K562 treated with DMSO at 1 percent for 4 hours (cell line): Measurements from ENCODE around the gene F5. TPM values are rescaled to one million over a fixed set of nuclear protein-coding genes. Genes with fewer than 3 reads are reported as not detected.

Experiments
- total RNA-seq: library from RNA; unstranded; fragments of 300-600 nt; gene quantifications from 2 replicates; pipeline ENCODE4 v1.2.3, GENCODE V29; 2022; ENCODE audit not compliant: insufficient read depth

Gene F5
- not detected in 2 replicates for total RNA-seq

DNA sequence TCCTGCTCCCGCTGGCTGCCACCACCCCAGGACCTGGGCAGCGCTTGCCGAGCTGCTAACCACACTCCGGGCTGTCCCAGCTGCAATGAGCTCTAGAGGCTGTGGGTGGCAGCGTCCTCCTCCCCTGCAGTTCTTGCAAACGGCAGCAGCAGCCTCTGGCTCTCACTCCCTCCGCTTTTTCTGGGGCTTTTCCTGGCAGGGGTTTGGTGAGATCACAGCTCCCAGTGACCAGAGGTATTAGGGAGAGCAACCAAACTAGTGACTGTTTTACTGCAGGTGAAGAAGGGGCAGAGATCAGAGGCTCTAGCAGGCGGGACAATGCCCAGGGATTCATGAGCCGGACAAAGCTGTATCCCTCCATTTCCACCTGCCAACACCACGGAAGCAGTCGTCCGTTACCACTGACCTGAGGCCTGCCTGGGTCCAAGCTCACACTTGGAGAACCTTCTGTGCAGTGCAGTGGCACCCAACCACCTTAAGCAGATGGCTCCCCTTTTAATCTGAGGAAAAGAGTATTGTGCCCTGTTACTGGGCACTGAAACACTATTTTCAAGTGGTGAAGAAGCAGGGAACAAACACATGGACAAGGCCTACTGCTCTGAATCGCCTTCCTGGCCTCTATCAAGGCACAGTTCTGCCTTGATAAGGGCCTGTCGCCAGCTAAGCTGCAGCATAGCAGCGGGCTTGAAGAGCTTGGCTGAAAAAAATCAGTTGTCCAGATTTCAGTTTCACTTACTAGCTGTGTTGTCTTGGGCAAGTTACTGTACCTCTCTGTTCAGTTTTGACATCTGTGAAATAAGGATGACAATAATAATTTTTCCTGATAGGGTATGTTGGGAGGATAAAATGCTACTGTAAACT lies at the start of gene F5:
F5 (minus strand) TSS at position 87 of the 861 bp plus-strand sequence. CDS start 95 bp downstream, outside the sequence.

DNA sequence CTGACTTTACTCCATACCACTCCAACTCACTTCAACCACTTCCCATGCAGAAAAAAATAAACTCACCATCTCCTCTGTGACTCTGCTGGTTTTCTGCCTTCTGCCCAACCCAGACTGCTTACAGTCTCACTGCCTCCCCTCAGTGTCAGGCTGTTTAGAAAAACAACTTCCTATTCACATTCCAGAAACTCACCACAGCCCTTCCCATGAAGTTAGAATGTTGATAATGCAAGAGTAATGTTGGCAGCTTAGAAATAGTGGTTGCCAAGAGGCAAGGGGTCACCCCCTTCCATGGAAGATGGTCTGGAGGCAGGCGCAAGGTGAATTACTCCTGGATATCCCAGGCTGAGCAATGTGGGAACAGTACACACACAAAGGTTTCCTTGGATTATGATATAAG lies 43.7 kb upstream of the F5 start, which contains the start of gene SELP:
SELP (minus strand) TSS at position 119 of the 400 bp plus-strand sequence; CDS start at position 69, 50 bp downstream.

DNA sequence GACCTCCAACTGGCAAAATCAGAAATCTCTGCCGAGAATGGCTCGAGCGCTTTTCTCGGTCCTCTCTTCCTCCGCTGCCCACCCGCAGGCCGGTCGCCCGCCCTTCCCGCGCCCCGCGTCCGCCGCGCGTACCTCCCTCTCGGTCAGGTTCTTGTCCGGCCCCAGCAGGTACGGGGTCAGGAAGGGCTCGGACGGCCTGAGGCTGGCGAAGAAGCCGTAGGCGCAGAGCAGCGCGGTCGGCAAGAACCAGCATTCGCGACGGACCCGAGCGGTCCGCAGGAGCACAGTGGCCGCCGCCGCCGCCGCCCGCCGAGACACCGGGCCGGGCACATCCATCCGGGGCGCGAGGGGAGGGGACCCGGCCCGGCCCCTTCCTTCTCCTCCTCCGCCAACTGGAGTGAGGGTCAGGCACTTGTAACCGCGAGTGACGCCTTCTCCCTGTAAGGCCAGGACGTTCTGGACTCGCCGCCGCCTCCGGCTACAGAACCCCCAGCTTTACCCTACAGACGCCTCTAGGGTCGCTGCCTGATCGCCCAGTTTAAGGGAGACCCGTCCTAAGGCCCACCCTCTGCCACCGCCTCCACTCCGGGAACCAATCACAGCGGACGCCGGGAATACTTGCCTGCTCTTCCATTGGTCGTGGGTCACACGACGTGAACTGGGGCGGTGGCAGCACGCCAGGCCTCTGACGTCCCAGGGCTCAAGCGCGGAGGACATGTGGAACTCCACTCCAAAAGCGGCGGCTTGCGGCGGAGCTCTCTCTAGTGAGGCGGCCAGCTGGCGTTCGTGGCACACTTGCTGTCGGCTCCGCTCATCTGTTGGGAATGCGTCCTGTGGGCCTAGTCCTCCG lies 100.6 kb downstream of the F5 start, which contains the start of gene SLC19A2:
SLC19A2 (minus strand) TSS at position 514 of the 850 bp plus-strand sequence; CDS start at position 336, 178 bp downstream.

Other genes with a start within 250 kb of the F5 start
- 26.7 and 36.4 TPM in 2 replicates for gene NME7, start 218.7 kb downstream of the F5 start, total RNA-seq
- gene BLZF1, start 218.3 kb downstream of the F5 start, total RNA-seq: 6.3 and 10.3 TPM in 2 replicates
- not detected in 2 replicates for gene CCDC181, start 159.0 kb downstream of the F5 start, total RNA-seq
- gene SLC19A2, start 100.5 kb downstream of the F5 start, total RNA-seq: 11.8 and 12.8 TPM in 2 replicates
- gene SELP, start 43.6 kb upstream of the F5 start, total RNA-seq: not detected in 2 replicates
- not detected in 2 replicates for gene SELL, start 125.1 kb upstream of the F5 start, total RNA-seq
- not detected in 2 replicates for gene SELE, start 147.6 kb upstream of the F5 start, total RNA-seq
- 3.3 and 4.4 TPM in 2 replicates for gene METTL18, start 208.4 kb upstream of the F5 start, total RNA-seq